Liver (tissue), 9 donors: ENCODE data around the gene TSKS. TPM values are rescaled to one million over a fixed set of nuclear protein-coding genes. Genes with fewer than 3 reads are reported as not detected.

Experiments
- DNase-seq: peaks from one replicate; pipeline ENCODE4 v3.0.0-alpha.2; 2017; ENCODE audit warnings: low spot score
- H3K27ac ChIP-seq, 2 donors: one replicate each; pipeline ENCODE4 v1.7.0; 2013; ENCODE audit warnings: inconsistent platforms in 2 of 2, low read length in 2 of 2, control low read depth in 1 of 2, low read depth in 1 of 2, mild to moderate bottlenecking in 1 of 2
- H3K27me3 ChIP-seq, 4 donors: one replicate each; pipeline versions ENCODE4 v1.6.1 to v1.7.0; 2013; ENCODE audit warnings: low read length in 3 of 4, inconsistent platforms in 1 of 4, mild to moderate bottlenecking in 1 of 4, moderate library complexity in 1 of 4; ENCODE audit not compliant: control insufficient read depth in 4 of 4, insufficient read depth in 4 of 4
- H3K36me3 ChIP-seq, 4 donors: one replicate each; pipeline versions ENCODE4 v1.6.1 to v1.7.0; 2013; ENCODE audit warnings: low read length in 3 of 4, mild to moderate bottlenecking in 3 of 4, low read depth in 1 of 4, moderate library complexity in 1 of 4; ENCODE audit not compliant: control insufficient read depth in 4 of 4, insufficient read depth in 3 of 4
- H3K4me1 ChIP-seq, 4 donors: one replicate each; pipeline versions ENCODE4 v1.6.1 to v1.7.0; 2013; ENCODE audit warnings: low read length in 3 of 4, mild to moderate bottlenecking in 3 of 4, moderate library complexity in 1 of 4; ENCODE audit not compliant: control insufficient read depth in 4 of 4, insufficient read depth in 4 of 4
- H3K4me3 ChIP-seq, 3 donors: one replicate each; pipeline versions ENCODE4 v1.6.1 to v1.7.0; 2013; ENCODE audit warnings: low read length in 3 of 3, control low read depth in 1 of 3, low read depth in 1 of 3, mild to moderate bottlenecking in 1 of 3
- H3K9ac ChIP-seq, 2 donors: one replicate each; pipeline ENCODE4 v1.7.0; 2013; ENCODE audit warnings: low read length in 2 of 2, mild to moderate bottlenecking in 2 of 2, moderate library complexity in 2 of 2, control low read depth in 1 of 2, low read depth in 1 of 2
- H3K9me3 ChIP-seq, 4 donors: one replicate each; pipeline versions ENCODE4 v1.6.1 to v1.7.0; 2013; ENCODE audit warnings: low read length in 3 of 4; ENCODE audit not compliant: control insufficient read depth in 4 of 4
- FOXA2 ChIP-seq: IDR thresholded peaks from 2 replicates; pipeline ENCODE4 v1.6.1; 2016; ENCODE audit warnings: antibody characterized with exemption
- HNF4A ChIP-seq, 2 donors: conservative IDR thresholded peaks; 2 replicates each; pipeline ENCODE4 v1.6.1; 2016; ENCODE audit warnings: antibody characterized with exemption in 2 of 2, mild to moderate bottlenecking in 2 of 2
- JUND ChIP-seq, 2 donors: IDR thresholded peaks; 2 replicates each; pipeline ENCODE4 v1.6.1; 2016; ENCODE audit warnings: antibody characterized with exemption in 2 of 2
- SP1 ChIP-seq: IDR thresholded peaks from 2 replicates; pipeline ENCODE4 v1.6.1; 2018; ENCODE audit warnings: antibody characterized with exemption, mild to moderate bottlenecking
- TAF1 ChIP-seq: conservative IDR thresholded peaks from 2 replicates; pipeline ENCODE4 v1.6.1; 2016; ENCODE audit warnings: antibody characterized with exemption, mild to moderate bottlenecking
- YY1 ChIP-seq: IDR thresholded peaks from 2 replicates; pipeline ENCODE4 v1.6.1; 2016; ENCODE audit warnings: antibody characterized with exemption, mild to moderate bottlenecking
- ZBTB33 ChIP-seq: IDR thresholded peaks from 2 replicates; pipeline ENCODE4 v1.6.1; 2016; ENCODE audit warnings: antibody characterized with exemption
- WGBS: extraction: QIAGEN DNeasy Blood & Tissue Kit; methylation state at CpG from one replicate; pipeline ENCODE4 v1.1.7; 2013; 5-methylcytosine and 5-hydroxymethylcytosine counted together
- polyA plus RNA-seq, 2 donors: library from polyadenylated mRNA; stranded (reverse) in 1 of 2; unstranded in 1 of 2; fragments of 200-250 nt in 1 of 2; fragments of >200 nt in 1 of 2; fragmentation: Nextera tagmentation in 1 of 2; extraction: Ambion mirVana in 1 of 2; gene quantifications; one replicate each; pipeline versions ENCODE4 v1.2.1 to v1.2.3, GENCODE V29; 2013 to 2015
- total RNA-seq, 2 donors: library from RNA; depleted of rRNA; stranded (reverse); fragments of >200 nt; gene quantifications; one replicate each; pipeline ENCODE4 v1.2.3, GENCODE V29; 2014
- TF ChIP-seq, protein P1 (sequence below): IDR thresholded peaks from 2 replicates; pipeline ENCODE4 v1.6.1; 2016; ENCODE audit warnings: antibody characterized with exemption
- TF ChIP-seq, protein P2 (sequence below): IDR thresholded peaks from 2 replicates; pipeline ENCODE4 v1.6.1; 2016; ENCODE audit warnings: antibody characterized with exemption, mild to moderate bottlenecking
- TF ChIP-seq, protein P3 (sequence below): fragments of 150-350 bp; IDR thresholded peaks from 2 replicates; pipeline ENCODE4 v1.5.1; 2017; ENCODE audit warnings: improper control_type of control experiment, low read depth, low read length; ENCODE audit not compliant: missing input control
- donor health status: healthy.
- donor health status: healthy.
- donor health status: healthy.
- donor health status: healthy.
- donor health status: healthy.

Gene TSKS
- total and polyA plus RNA-seq, 4 donors: 0.07 to 0.61 (median 0.08) TPM; not detected in 1

DNA sequence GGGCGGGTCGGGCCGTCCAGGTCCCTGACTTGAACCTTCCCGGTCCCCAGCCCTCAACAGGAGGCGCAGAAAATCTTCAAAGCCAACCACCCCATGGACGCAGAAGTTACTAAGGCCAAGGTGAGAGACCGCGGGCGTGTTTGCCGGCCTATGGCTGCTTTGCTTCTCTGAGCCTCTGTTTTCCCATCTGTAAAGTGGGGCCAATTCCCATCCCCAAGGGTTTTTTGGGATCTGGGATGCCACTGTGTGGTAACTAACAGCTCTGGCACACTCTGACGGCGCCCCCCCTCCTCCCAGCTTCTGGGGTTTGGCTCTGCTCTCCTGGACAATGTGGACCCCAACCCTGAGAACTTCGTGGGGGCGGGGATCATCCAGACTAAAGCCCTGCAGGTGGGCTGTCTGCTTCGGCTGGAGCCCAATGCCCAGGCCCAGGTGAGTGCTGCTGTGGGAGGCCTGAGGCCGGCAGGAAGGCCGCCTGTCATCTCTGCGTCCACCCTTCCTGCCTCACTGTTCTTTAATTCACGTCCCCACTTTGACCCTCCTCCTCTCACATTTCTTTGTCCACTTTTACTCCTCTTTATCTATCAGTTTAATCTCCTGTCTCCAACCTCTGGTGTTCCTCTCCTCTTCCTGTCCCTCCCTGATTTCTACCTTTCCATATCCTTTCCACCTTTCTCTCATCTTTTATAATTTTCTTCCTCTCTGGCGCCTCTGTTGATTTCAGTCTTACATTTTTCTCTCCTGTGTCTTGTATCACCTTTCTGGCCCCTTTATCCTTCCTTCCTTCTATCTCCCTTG, 42.9 kb upstream of the TSKS start (continued):
- TF ChIP-seq, protein P1, sequence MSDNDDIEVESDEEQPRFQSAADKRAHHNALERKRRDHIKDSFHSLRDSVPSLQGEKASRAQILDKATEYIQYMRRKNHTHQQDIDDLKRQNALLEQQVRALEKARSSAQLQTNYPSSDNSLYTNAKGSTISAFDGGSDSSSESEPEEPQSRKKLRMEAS: no peak

- H3K36me3 ChIP-seq: peaks cover 22 to 66% (median 37%) of the 10 kb centered on the region in 4 donors
- no peaks in the 10 kb centered on the region for H3K27me3 ChIP-seq
- TF ChIP-seq TAF1: no peak
- no peak for TF ChIP-seq FOXA2
- TF ChIP-seq SP1: no peak
- TF ChIP-seq, protein P2, sequence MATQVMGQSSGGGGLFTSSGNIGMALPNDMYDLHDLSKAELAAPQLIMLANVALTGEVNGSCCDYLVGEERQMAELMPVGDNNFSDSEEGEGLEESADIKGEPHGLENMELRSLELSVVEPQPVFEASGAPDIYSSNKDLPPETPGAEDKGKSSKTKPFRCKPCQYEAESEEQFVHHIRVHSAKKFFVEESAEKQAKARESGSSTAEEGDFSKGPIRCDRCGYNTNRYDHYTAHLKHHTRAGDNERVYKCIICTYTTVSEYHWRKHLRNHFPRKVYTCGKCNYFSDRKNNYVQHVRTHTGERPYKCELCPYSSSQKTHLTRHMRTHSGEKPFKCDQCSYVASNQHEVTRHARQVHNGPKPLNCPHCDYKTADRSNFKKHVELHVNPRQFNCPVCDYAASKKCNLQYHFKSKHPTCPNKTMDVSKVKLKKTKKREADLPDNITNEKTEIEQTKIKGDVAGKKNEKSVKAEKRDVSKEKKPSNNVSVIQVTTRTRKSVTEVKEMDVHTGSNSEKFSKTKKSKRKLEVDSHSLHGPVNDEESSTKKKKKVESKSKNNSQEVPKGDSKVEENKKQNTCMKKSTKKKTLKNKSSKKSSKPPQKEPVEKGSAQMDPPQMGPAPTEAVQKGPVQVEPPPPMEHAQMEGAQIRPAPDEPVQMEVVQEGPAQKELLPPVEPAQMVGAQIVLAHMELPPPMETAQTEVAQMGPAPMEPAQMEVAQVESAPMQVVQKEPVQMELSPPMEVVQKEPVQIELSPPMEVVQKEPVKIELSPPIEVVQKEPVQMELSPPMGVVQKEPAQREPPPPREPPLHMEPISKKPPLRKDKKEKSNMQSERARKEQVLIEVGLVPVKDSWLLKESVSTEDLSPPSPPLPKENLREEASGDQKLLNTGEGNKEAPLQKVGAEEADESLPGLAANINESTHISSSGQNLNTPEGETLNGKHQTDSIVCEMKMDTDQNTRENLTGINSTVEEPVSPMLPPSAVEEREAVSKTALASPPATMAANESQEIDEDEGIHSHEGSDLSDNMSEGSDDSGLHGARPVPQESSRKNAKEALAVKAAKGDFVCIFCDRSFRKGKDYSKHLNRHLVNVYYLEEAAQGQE: no peak
- no peak for TF ChIP-seq ZBTB33
- TF ChIP-seq, protein P3, sequence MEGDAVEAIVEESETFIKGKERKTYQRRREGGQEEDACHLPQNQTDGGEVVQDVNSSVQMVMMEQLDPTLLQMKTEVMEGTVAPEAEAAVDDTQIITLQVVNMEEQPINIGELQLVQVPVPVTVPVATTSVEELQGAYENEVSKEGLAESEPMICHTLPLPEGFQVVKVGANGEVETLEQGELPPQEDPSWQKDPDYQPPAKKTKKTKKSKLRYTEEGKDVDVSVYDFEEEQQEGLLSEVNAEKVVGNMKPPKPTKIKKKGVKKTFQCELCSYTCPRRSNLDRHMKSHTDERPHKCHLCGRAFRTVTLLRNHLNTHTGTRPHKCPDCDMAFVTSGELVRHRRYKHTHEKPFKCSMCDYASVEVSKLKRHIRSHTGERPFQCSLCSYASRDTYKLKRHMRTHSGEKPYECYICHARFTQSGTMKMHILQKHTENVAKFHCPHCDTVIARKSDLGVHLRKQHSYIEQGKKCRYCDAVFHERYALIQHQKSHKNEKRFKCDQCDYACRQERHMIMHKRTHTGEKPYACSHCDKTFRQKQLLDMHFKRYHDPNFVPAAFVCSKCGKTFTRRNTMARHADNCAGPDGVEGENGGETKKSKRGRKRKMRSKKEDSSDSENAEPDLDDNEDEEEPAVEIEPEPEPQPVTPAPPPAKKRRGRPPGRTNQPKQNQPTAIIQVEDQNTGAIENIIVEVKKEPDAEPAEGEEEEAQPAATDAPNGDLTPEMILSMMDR: no peak
- no peak for TF ChIP-seq YY1
- H3K4me1 ChIP-seq: peaks cover 0 to 3% (median under 1%) of the 10 kb centered on the region in 4 donors
- no peaks in the 10 kb centered on the region for H3K9me3 ChIP-seq
- no peak overlapping the region for H3K27ac ChIP-seq
- no peak overlapping the region for H3K4me3 ChIP-seq
- H3K9ac ChIP-seq: no peak overlapping the region
- WGBS: 94% methylated on average over 6 of the region's 6 CpGs
- no peak for DNase-seq
These were observed 40.4 kb upstream of the TSKS start for GRCh38 chr19:49803529-49803856.

GRCh38 chr19:49802836-49803528, 39.9 kb upstream of the TSKS start:
- H3K9me3 ChIP-seq: no peaks in the 10 kb centered on the region
- no peak overlapping the region for H3K9ac ChIP-seq
- H3K4me3 ChIP-seq: no peak overlapping the region
- no peaks in the 10 kb centered on the region for H3K27me3 ChIP-seq
- peaks cover 23 to 72% (median 41%) of the 10 kb centered on the region in 4 donors for H3K36me3 ChIP-seq
- no peak for TF ChIP-seq HNF4A (conservative IDR thresholded peaks at IDR 0.05)
- TF ChIP-seq FOXA2: no peak
- TF ChIP-seq JUND (IDR thresholded peaks at IDR 0.05): no peak
- TF ChIP-seq, protein P3: no peak
- DNase-seq: no peak
- 90% methylated on average over 24 of the region's 24 CpGs for WGBS
- peak overlapping the region in 1 of 2 donors; percentile 20 for H3K27ac ChIP-seq
- H3K4me1 ChIP-seq: peaks cover 0 to 2% (median 0%) of the 10 kb centered on the region in 4 donors
